Sigmoid colon (tissue), 7 donors: ENCODE data around the gene ARFIP1. TPM values are rescaled to one million over a fixed set of nuclear protein-coding genes. Genes with fewer than 3 reads are reported as not detected.
"Not testable (repeated sequence)": the region's sequence is repeated elsewhere in the genome, so short reads cannot be mapped to it uniquely, and the experiment has no call there.

Experiments
- DNase-seq: peaks from one replicate; pipeline ENCODE4 v3.0.0-alpha.2; 2019
- H3K27ac ChIP-seq, 4 donors: fragments of 200-600 bp; sonication (generic); one replicate each; pipeline ENCODE4 v1.5.1; 2016 to 2019; ENCODE audit warnings: mild to moderate bottlenecking in 1 of 4
- H3K27me3 ChIP-seq, 3 donors: fragments of 200-600 bp; sonication (generic); one replicate each; pipeline ENCODE4 v1.5.1; 2019; ENCODE audit warnings: mild to moderate bottlenecking in 1 of 3
- H3K36me3 ChIP-seq, 4 donors: fragments of 200-600 bp; sonication (generic); one replicate each; pipeline ENCODE4 v1.5.1; 2016 to 2019
- H3K4me1 ChIP-seq, 4 donors: fragments of 200-600 bp; sonication (generic); one replicate each; pipeline ENCODE4 v1.5.1; 2017 to 2019
- H3K4me3 ChIP-seq, 4 donors: fragments of 200-600 bp; sonication (generic); one replicate each; pipeline ENCODE4 v1.5.1; 2017 to 2019; ENCODE audit warnings: mild to moderate bottlenecking in 2 of 4, moderate library complexity in 1 of 4
- H3K9me3 ChIP-seq, 4 donors: fragments of 200-600 bp in 3 of 4; sonication (generic) in 3 of 4; one replicate each; pipeline versions ENCODE4 v1.5.1 to v1.6.1; 2013 to 2019
- CTCF ChIP-seq, 4 experiments: fragments of 450-650 bp in 3 of 4; fragments of 200-600 bp in 1 of 4; IDR thresholded peaks; one replicate each; pipeline ENCODE4 v1.5.1; 2016 to 2019; ENCODE audit warnings: antibody characterized with exemption in 4 of 4, mild to moderate bottlenecking in 3 of 4, moderate library complexity in 2 of 4
- EP300 ChIP-seq, 4 donors: sonication (generic); formaldehyde crosslinking; IDR thresholded peaks; one replicate each; pipeline ENCODE4 v1.6.1; 2017; ENCODE audit warnings: antibody characterized with exemption in 4 of 4
- POLR2A ChIP-seq, 2 donors: fragments of 450-650 bp; IDR thresholded peaks; one replicate each; pipeline ENCODE4 v1.6.1; 2016; ENCODE audit warnings: antibody characterized with exemption in 2 of 2, mild to moderate bottlenecking in 2 of 2, moderate library complexity in 2 of 2
- POLR2AphosphoS5 ChIP-seq, 4 donors: sonication (generic); formaldehyde crosslinking; IDR thresholded peaks; one replicate each; pipeline ENCODE4 v1.6.1; 2017; ENCODE audit warnings: antibody characterized with exemption in 4 of 4
- WGBS, 2 donors: extraction: QIAGEN DNeasy Blood & Tissue Kit; methylation state at CpG; one replicate each; pipeline ENCODE4 v1.1.7; 2013; 5-methylcytosine and 5-hydroxymethylcytosine counted together
- intact Hi-C: fragments of 100-400 bp; cut with DNase I; formaldehyde crosslinking; loops from one replicate; pipeline ENCODE4 v1.15.1; 2023
- polyA plus RNA-seq, 3 donors: library from polyadenylated mRNA; stranded (reverse); fragments of 200-250 nt; gene quantifications; one replicate each; pipeline ENCODE4 v1.2.3, GENCODE V29; 2013
- total RNA-seq, 4 donors: library from RNA; depleted of rRNA; stranded (reverse); fragments of >200 nt; gene quantifications; one replicate each; pipeline ENCODE4 v1.1.0, GENCODE V29; 2016
- donor health status: healthy with polysubstance abuse.
- donor health status: Bipolar disorder and iron deficiency.
- donor health status: healthy.

ARFIP1 gene
- total and polyA plus RNA-seq, 7 donors, result 22.1 to 50.9 (median 33.2) TPM

GRCh38 chr4:152892974-152893373, 113.2 kb downstream of the ARFIP1 start:
- H3K27ac ChIP-seq, result no peak overlapping the region
- intact Hi-C loops, result no loop called here
- no peak for TF ChIP-seq POLR2A (IDR thresholded peaks at IDR 0.05)
- TF ChIP-seq POLR2AphosphoS5 (IDR thresholded peaks at IDR 0.05), result no peak
- TF ChIP-seq CTCF (IDR thresholded peaks at IDR 0.05), result no peak
- TF ChIP-seq EP300 (IDR thresholded peaks at IDR 0.05), result no peak
- no peak overlapping the region for H3K4me3 ChIP-seq
- WGBS, 2 donors, result 19 to 67% methylated on average over 2 of the region's 2 CpGs
- no peaks in the 10 kb centered on the region for H3K27me3 ChIP-seq
- no peak for DNase-seq
- H3K4me1 ChIP-seq, result no peaks in the 10 kb centered on the region
- peaks cover 0 to 38% (median 4%) of the 10 kb centered on the region in 4 donors for H3K36me3 ChIP-seq
- H3K9me3 ChIP-seq, result no peaks in the 10 kb centered on the region

GRCh38 chr4:152894673-152895072, 114.9 kb downstream of the ARFIP1 start:
- TF ChIP-seq EP300 (IDR thresholded peaks at IDR 0.05), result no peak
- TF ChIP-seq POLR2AphosphoS5 (IDR thresholded peaks at IDR 0.05), result no peak
- no peak for TF ChIP-seq POLR2A (IDR thresholded peaks at IDR 0.05)
- no peak for TF ChIP-seq CTCF (IDR thresholded peaks at IDR 0.05)
- H3K9me3 ChIP-seq, result no peaks in the 10 kb centered on the region
- DNase-seq, result no peak
- H3K27ac ChIP-seq, result no peak overlapping the region
- peaks cover 0 to 25% (median 4%) of the 10 kb centered on the region in 4 donors for H3K36me3 ChIP-seq
- WGBS, 2 donors, result 92 to 97% methylated on average over 1 of the region's 1 CpG
- no peak overlapping the region for H3K4me3 ChIP-seq
- no peaks in the 10 kb centered on the region for H3K4me1 ChIP-seq
- H3K27me3 ChIP-seq, result no peaks in the 10 kb centered on the region
- intact Hi-C loops, result no loop called here

GRCh38 chr4:152896811-152897210, 117.1 kb downstream of the ARFIP1 start:
- intact Hi-C loops, result no loop called here
- H3K4me1 ChIP-seq, result no peaks in the 10 kb centered on the region
- 61 to 79% methylated on average over 1 of the region's 1 CpG for WGBS, 2 donors
- H3K27ac ChIP-seq, result no peak overlapping the region
- TF ChIP-seq POLR2AphosphoS5 (IDR thresholded peaks at IDR 0.05), result no peak
- no peak for TF ChIP-seq POLR2A (IDR thresholded peaks at IDR 0.05)
- no peak for TF ChIP-seq CTCF (IDR thresholded peaks at IDR 0.05)
- no peak for TF ChIP-seq EP300 (IDR thresholded peaks at IDR 0.05)
- no peaks in the 10 kb centered on the region for H3K9me3 ChIP-seq
- no peak for DNase-seq
- H3K4me3 ChIP-seq, result no peak overlapping the region
- no peaks in the 10 kb centered on the region for H3K27me3 ChIP-seq
- H3K36me3 ChIP-seq, result peaks cover 0 to 5% (median 2%) of the 10 kb centered on the region in 4 donors

- H3K36me3 ChIP-seq, intact Hi-C loops, H3K4me3 ChIP-seq, H3K4me1 ChIP-seq, H3K27me3 ChIP-seq, H3K27ac ChIP-seq, DNase-seq, H3K9me3 ChIP-seq: not testable (repeated sequence)
- 85 to 89% methylated on average over 6 of the region's 6 CpGs for WGBS, 2 donors
These were observed 118.4 kb downstream of the ARFIP1 start for GRCh38 chr4:152898133-152898532.

GRCh38 chr4:152898606-152899005, 118.9 kb downstream of the ARFIP1 start:
- Histone ChIP-seq H3K9me3 (no peaks in the 10 kb centered on the region), H3K4me3 (no peak overlapping the region), H3K27me3 (no peaks in the 10 kb centered on the region), H3K4me1 (no peaks in the 10 kb centered on the region), H3K27ac (no peak overlapping the region), H3K36me3 (no peaks in the 10 kb centered on the region)
- TF ChIP-seq POLR2AphosphoS5 (IDR thresholded peaks at IDR 0.05) (no peak), POLR2A (IDR thresholded peaks at IDR 0.05) (no peak), EP300 (IDR thresholded peaks at IDR 0.05) (no peak), CTCF (IDR thresholded peaks at IDR 0.05) (no peak)
- no peak for DNase-seq
- intact Hi-C loops, result no loop called here
